PC-9 (cell line): ENCODE results near the gene GPR152.

Experiments
- CTCF ChIP-seq: fragments of 200-600 bp; sonication (generic); conservative IDR thresholded peaks from 2 replicates; pipeline ENCODE4 v1.6.1; 2017; ENCODE audit warnings: mixed run types, antibody characterized with exemption, mild to moderate bottlenecking, moderate library complexity
- EZH2 ChIP-seq: fragments of 200-600 bp; sonication (generic); IDR thresholded peaks from 2 replicates; pipeline ENCODE4 v1.8.0; 2017; ENCODE audit warnings: antibody characterized with exemption, low read depth

DNA sequence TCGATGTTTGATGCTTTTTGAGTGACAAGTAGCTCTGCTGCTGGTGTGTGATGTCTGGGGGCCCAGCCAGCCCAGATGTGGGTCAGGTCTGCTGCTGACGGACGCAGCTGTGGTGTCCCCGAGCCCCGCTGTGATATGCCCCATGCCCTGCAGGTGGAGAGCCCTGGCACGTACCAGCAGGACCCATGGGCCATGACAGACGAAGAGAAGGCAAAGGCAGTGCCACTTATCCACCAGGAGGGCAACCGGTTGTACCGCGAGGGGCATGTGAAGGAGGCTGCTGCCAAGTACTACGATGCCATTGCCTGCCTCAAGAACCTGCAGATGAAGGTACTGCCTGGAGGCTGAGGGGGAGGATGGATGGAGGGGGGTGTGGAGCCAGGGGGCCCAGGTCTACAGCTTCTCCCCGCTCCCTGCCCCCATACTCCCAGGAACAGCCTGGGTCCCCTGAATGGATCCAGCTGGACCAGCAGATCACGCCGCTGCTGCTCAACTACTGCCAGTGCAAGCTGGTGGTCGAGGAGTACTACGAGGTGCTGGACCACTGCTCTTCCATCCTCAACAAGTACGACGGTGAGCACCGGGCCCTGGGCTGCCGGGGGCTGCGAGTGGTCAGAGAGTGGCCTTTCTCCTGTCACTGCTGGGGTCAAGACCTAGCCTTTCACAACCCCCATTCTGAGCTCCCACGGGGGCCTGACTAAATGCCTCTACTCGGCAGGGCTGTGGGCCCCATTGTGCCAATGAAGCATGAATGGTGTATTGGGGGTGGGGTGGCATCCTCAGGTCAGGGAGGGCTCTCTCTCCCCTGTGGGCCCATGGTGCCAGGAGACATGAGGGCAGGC is 37.6 kb upstream of the GPR152 start:
- TF ChIP-seq CTCF: no peak
- TF ChIP-seq EZH2: no peak
